Thyroid gland (tissue), 4 donors: ENCODE results near the gene YARS1.
"Not testable (repeated sequence)": the region's sequence is repeated elsewhere in the genome, so short reads cannot be mapped to it uniquely, and the experiment has no call there.

Source experiments
- POLR2A ChIP-seq, 2 donors: fragments of 450-650 bp; IDR thresholded peaks; one replicate each; pipeline ENCODE4 v1.6.1; 2017; ENCODE audit warnings: antibody characterized with exemption in 2 of 2, mild to moderate bottlenecking in 2 of 2, moderate library complexity in 1 of 2
- TF ChIP-seq, protein P1 (sequence below), 6 experiments: fragments of 200-600 bp in 3 of 6; fragments of 450-650 bp in 3 of 6; sonication (generic) in 3 of 6; IDR thresholded peaks; one replicate each; pipeline ENCODE4 v1.5.1; 2016 to 2019; ENCODE audit warnings: antibody characterized with exemption in 6 of 6, mild to moderate bottlenecking in 2 of 6, inconsistent platforms in 1 of 6, moderate library complexity in 1 of 6

DNA sequence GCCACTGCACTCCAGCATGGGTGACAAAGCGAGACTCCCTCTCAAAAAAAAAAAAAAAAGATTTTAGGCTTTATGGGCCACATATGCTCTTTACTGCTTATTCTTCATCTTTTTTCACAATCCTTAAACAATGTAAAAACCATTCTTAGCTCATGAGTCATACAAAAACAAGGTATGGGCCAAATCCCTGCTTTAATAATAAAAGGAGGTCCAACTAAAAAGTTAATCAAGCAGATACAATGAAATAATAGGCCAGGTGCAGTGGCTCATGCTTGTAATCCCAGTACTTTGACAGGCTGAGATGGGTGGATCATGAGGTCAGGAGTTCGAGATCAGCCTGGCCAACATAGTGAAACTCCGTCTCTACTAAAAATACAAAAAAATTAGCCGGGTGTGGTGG is 21.4 kb downstream of the YARS1 start:
- TF ChIP-seq POLR2A (IDR thresholded peaks at IDR 0.05): not testable (repeated sequence)
- TF ChIP-seq, protein P1, sequence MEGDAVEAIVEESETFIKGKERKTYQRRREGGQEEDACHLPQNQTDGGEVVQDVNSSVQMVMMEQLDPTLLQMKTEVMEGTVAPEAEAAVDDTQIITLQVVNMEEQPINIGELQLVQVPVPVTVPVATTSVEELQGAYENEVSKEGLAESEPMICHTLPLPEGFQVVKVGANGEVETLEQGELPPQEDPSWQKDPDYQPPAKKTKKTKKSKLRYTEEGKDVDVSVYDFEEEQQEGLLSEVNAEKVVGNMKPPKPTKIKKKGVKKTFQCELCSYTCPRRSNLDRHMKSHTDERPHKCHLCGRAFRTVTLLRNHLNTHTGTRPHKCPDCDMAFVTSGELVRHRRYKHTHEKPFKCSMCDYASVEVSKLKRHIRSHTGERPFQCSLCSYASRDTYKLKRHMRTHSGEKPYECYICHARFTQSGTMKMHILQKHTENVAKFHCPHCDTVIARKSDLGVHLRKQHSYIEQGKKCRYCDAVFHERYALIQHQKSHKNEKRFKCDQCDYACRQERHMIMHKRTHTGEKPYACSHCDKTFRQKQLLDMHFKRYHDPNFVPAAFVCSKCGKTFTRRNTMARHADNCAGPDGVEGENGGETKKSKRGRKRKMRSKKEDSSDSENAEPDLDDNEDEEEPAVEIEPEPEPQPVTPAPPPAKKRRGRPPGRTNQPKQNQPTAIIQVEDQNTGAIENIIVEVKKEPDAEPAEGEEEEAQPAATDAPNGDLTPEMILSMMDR (IDR thresholded peaks at IDR 0.05): not testable (repeated sequence)
